Thyroid gland (tissue), 4 donors: ENCODE results near the gene RNASE8. TPM values are rescaled to one million over a fixed set of nuclear protein-coding genes. Genes with fewer than 3 reads are reported as not detected.
A peak's percentile ranks its signal among the peaks of the same experiment; 100 is the strongest.

Source experiments
- DNase-seq, 2 donors: peaks; one replicate each; pipeline ENCODE4 v3.0.0-alpha.2; 2019
- H3K27ac ChIP-seq, 3 donors: fragments of 200-600 bp; sonication (generic); 1 replicate in 2 of 3; 2 replicates in 1 of 3; pipeline ENCODE4 v1.5.1; 2016 to 2019; ENCODE audit warnings: mild to moderate bottlenecking in 1 of 3, moderate library complexity in 1 of 3
- H3K27me3 ChIP-seq: fragments of 200-600 bp; sonication (generic); one replicate; pipeline ENCODE4 v1.5.1; 2019
- H3K36me3 ChIP-seq, 2 donors: fragments of 200-600 bp; sonication (generic); one replicate each; pipeline ENCODE4 v1.5.1; 2016 to 2019
- H3K4me1 ChIP-seq, 2 donors: fragments of 200-600 bp; sonication (generic); one replicate each; pipeline ENCODE4 v1.5.1; 2017 to 2019
- H3K4me3 ChIP-seq, 3 donors: fragments of 200-600 bp; sonication (generic); replicated peaks in 1 of 3; 1 replicate in 2 of 3; 2 replicates in 1 of 3; pipeline ENCODE4 v1.5.1; 2016; ENCODE audit warnings: mild to moderate bottlenecking in 1 of 3
- H3K9me3 ChIP-seq: fragments of 200-600 bp; sonication (generic); one replicate; pipeline ENCODE4 v1.5.1; 2017
- POLR2A ChIP-seq, 2 donors: fragments of 450-650 bp; IDR thresholded peaks; one replicate each; pipeline ENCODE4 v1.6.1; 2017; ENCODE audit warnings: antibody characterized with exemption in 2 of 2, mild to moderate bottlenecking in 2 of 2, moderate library complexity in 1 of 2
- WGBS, 2 donors: methylation state at CpG; one replicate each; pipeline ENCODE4 v1.1.5; 2017; 5-methylcytosine and 5-hydroxymethylcytosine counted together
- intact Hi-C: fragments of 100-400 bp; cut with DNase I; formaldehyde crosslinking; loops from one replicate; pipeline ENCODE4 v1.15.1; 2023
- total RNA-seq, 4 donors: library from RNA; depleted of rRNA; stranded (reverse); fragments of >200 nt; gene quantifications; one replicate each; pipeline ENCODE4 v1.2.3, GENCODE V29; 2016
- TF ChIP-seq, protein P1 (sequence below), 6 experiments: fragments of 200-600 bp in 3 of 6; fragments of 450-650 bp in 3 of 6; sonication (generic) in 3 of 6; IDR thresholded peaks; one replicate each; pipeline ENCODE4 v1.5.1; 2016 to 2019; ENCODE audit warnings: antibody characterized with exemption in 6 of 6, mild to moderate bottlenecking in 2 of 6, inconsistent platforms in 1 of 6, moderate library complexity in 1 of 6

RNASE8 gene
- total RNA-seq, 4 donors from 2014 or later: not detected

DNA sequence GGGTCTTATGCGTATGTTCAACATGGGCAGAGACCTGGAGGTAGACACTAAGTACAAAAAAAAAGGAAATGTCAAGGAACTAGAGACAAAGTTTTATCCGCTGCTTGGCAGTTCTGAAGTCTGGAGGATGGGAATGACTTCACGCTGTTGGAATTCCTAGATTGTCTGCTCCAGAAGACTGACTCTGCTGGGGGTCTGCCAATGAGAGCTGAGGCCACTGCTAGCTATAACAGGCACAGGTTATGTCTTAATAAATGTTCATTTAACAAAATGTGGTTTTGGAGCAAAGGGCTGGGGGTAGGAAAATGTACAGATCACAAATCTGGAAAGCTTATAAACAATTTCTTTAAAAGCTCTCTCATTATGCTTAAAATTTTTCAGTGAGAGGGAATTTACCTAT, 5.9 kb downstream of the RNASE8 start:
- no peak for TF ChIP-seq POLR2A (IDR thresholded peaks at IDR 0.05)
- TF ChIP-seq, protein P1, sequence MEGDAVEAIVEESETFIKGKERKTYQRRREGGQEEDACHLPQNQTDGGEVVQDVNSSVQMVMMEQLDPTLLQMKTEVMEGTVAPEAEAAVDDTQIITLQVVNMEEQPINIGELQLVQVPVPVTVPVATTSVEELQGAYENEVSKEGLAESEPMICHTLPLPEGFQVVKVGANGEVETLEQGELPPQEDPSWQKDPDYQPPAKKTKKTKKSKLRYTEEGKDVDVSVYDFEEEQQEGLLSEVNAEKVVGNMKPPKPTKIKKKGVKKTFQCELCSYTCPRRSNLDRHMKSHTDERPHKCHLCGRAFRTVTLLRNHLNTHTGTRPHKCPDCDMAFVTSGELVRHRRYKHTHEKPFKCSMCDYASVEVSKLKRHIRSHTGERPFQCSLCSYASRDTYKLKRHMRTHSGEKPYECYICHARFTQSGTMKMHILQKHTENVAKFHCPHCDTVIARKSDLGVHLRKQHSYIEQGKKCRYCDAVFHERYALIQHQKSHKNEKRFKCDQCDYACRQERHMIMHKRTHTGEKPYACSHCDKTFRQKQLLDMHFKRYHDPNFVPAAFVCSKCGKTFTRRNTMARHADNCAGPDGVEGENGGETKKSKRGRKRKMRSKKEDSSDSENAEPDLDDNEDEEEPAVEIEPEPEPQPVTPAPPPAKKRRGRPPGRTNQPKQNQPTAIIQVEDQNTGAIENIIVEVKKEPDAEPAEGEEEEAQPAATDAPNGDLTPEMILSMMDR (IDR thresholded peaks at IDR 0.05): peak in 1 of 6 experiments; percentile 8
- intact Hi-C loops: no loop called here
- Histone ChIP-seq H3K27me3 (no peaks in the 10 kb centered on the region), H3K4me3 (no peak overlapping the region), H3K36me3 (no peaks in the 10 kb centered on the region), H3K4me1 (peaks cover 0 to 10% of the 10 kb centered on the region in 2 donors), H3K9me3 (no peaks in the 10 kb centered on the region), H3K27ac (peak overlapping the region in 1 of 3 donors; percentile 24)
- 60% methylated on average over 3 of the region's 3 CpGs for WGBS, 2 donors
- DNase-seq: peak; percentile 76 to 80

DNA sequence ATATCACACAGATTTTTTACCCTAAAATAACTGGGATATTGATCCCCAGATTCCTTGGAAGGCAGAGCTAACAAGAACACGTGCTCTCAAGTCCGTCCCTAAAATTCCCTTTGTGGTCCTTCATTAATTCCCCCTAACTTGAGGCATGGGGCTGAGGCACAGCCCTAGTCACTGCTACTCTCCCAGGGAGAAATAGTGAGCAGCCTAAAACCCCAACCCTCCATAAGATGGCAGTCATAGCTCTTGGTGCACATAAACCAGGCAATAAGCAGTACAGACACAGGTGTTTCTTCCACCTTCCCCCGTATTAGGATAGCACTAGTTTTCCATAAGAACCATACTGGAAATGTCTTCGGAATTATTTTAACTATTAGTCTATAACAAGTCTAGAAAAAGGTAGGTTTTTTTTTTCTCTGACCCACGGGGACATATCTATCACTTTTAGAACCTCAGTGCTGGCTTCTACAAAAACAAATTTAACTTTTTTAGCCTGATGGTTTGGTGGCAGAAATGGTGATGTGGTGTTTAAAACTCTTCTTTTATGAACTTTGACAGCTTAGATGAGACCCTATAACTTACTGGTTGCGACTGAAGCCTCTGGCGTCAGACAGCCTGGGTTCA, 9.4 kb downstream of the RNASE8 start:
- no peak overlapping the region for H3K4me3 ChIP-seq
- H3K36me3 ChIP-seq: no peaks in the 10 kb centered on the region
- no peak for DNase-seq
- H3K27me3 ChIP-seq: no peaks in the 10 kb centered on the region
- TF ChIP-seq POLR2A (IDR thresholded peaks at IDR 0.05): no peak
- TF ChIP-seq, protein P1 (IDR thresholded peaks at IDR 0.05): no peak
- intact Hi-C loops: no loop called here
- WGBS, 2 donors: 82 to 86% methylated on average over 7 of the region's 7 CpGs
- no peaks in the 10 kb centered on the region for H3K9me3 ChIP-seq
- H3K4me1 ChIP-seq: peaks cover 18 to 31% of the 10 kb centered on the region in 2 donors
- no peak overlapping the region for H3K27ac ChIP-seq

DNA sequence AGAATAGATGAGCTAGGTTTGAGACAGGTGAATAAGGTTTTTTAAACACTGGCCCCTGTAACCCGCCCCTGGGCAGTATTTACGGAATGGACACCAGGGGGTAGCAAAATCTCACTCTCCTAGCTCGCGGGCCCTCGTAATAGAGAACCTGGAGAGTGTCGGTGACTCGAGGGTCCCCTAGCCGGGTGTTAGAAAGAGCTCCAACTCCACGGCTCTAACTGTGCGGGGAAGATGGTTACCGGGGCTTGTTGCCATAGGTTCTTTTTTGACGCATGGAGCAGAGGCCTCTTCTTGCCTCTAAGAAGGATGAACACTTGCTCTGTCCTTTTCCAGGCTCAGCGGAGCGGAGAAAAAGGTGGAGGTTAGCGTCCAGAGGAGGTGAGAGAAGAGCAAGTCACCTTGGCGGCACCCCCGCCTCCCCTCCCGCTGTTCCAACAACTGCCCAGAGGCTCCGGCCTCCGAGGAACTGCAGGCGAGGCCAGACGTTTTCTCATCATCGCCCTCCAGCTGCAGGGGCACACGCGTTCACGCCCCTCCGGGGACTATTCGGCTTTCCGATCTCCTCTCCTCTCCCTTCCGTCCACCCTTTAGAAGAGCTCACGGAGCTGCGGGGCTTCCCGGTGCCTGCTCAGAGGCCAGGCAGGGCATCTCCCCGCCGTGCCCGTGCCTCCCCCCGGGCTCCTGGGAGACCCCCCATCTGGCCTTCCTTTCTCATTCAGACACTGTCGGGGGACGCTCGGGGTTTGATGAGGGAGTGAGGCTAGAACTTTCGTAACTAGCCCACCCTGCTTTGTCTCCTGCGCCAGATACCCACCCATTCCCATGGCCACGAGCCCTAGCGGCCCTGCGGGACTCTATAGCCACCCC, 11.1 kb downstream of the RNASE8 start:
- intact Hi-C loops: loop anchor here (2.0 kb wide), 1 partner anchor 24 kb away; no protein-coding TSS in a partner anchor
- DNase-seq: peak; percentile 69 to 75
- Histone ChIP-seq H3K27ac (peak overlapping the region; percentile 26 to 90 (median 85)), H3K9me3 (no peaks in the 10 kb centered on the region), H3K4me3 (peak overlapping the region in 1 of 3 donors; percentile 60), H3K27me3 (no peaks in the 10 kb centered on the region), H3K36me3 (no peaks in the 10 kb centered on the region), H3K4me1 (peaks cover 32 to 40% of the 10 kb centered on the region in 2 donors)
- 7% methylated on average over 33 to 37 of the region's 45 CpGs for WGBS, 2 donors
- no peak for TF ChIP-seq POLR2A (IDR thresholded peaks at IDR 0.05)
- TF ChIP-seq, protein P1 (IDR thresholded peaks at IDR 0.05): peak; percentile 30 to 85 (median 74)

DNA sequence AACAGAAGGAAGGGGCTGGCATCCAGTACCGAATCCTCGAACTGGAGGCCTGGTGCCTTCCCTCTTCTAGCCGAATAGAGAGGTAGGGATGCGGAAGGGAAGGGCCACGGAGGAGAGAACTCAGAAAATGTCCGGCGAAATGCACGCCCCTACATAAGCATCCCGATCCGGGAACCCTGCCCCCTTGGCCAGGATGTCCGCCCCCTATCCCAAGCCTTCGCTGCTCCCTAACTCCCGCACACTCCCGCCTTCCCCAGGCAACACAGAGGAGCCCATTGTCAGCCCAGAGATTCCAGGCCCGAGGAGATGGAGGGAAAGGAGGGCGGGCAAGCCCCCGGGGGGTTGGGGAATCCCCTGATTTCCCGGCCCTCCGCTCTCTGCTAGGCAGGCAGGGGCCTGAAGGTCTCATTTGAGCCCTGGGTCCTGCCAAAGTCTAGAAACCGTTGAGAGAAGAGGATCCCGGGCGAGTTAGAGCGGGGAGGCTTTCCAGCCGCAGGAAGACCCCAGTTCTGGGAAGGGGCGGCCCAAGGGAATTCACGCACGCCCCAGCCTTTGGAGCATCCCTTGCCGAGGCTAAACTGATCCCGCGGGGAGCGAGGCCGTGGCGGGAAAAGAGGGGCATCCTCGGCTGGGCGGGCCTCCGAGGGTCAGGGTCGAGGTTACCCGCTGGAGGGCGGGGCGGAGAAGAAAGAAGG, 11.9 kb downstream of the RNASE8 start:
- intact Hi-C loops: loop anchor here (2.0 kb wide), 1 partner anchor 23 kb away; no protein-coding TSS in a partner anchor
- Histone ChIP-seq H3K4me1 (peaks cover 39 to 46% of the 10 kb centered on the region in 2 donors), H3K36me3 (no peaks in the 10 kb centered on the region), H3K27ac (peak overlapping the region; percentile 72 to 90 (median 85)), H3K9me3 (no peaks in the 10 kb centered on the region), H3K4me3 (peak overlapping the region; percentile 9 to 60 (median 42)), H3K27me3 (no peaks in the 10 kb centered on the region)
- WGBS, 2 donors: 6 to 7% methylated on average over 7 to 36 of the region's 40 CpGs
- TF ChIP-seq POLR2A (IDR thresholded peaks at IDR 0.05): no peak
- TF ChIP-seq, protein P1 (IDR thresholded peaks at IDR 0.05): peak in 1 of 6 experiments; percentile 8
- peak in 1 of 2 donors; percentile 15 for DNase-seq
